ENCODE data around the gene C1orf35. TPM values are rescaled to one million over a fixed set of nuclear protein-coding genes. Genes with fewer than 3 reads are reported as not detected.

C1orf35 gene
- total and polyA plus RNA-seq, 2 of the 4 experiments (the other 2 are of a cell fraction) = 4.3 to 13.0 TPM

DNA sequence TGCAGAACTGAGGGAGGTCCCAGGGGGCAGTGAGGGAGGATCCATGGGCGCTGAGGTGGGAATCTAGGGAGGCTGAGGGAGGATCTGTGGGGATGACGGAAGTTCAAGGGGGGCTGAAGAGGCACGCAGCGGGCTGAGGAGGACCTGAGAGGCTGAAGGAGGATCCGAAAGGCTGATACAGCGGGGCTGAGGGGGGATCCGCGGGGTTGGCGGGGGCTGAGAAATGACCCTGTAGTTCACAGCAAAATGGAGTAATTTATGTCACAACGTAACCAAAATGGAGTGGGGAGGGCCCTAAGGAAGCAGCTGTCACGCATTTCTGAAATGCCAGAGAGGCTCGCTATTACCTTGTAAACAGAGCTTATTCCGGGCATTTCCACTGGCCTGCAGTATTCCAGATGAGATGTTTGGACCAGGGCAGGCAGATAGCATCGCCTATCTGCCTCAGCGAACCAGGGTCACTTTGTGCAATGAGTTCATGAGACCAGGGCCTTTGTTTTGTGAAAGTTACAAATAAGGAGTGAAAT, 6.9 kb upstream of the C1orf35 start:
- peak overlapping the region; percentile 63 for H3K23ac ChIP-seq (ENCODE audit: low read depth, low read length)
- no peaks in the 10 kb centered on the region for H3K9me3 ChIP-seq (ENCODE audit: control insufficient read depth, insufficient read depth, low read length)
- WGBS, 2 experiments (ENCODE audit: extremely low coverage in 2 of 2, insufficient read length in 1 of 2) = 36% methylated on average over 9 of the region's 15 CpGs; no CpG with 5 or more reads in 1 of the 2 experiments
- no peak for TF ChIP-seq MXI1 (IDR thresholded peaks at IDR 0.05; ENCODE audit: borderline replicate concordance, low read depth, low read length)
- TF ChIP-seq RCOR1 (IDR thresholded peaks at IDR 0.05; ENCODE audit: insufficient replicate concordance, low read length) = no peak
- no peak for TF ChIP-seq CHD1 (IDR thresholded peaks at IDR 0.05; ENCODE audit: low read depth, low read length)
- no peak for TF ChIP-seq MAFK (IDR thresholded peaks at IDR 0.05; ENCODE audit: low read depth, low read length)
- TF ChIP-seq SMC3 (IDR thresholded peaks at IDR 0.05; ENCODE audit: low read depth, low read length) = no peak
- no peak; the same call in 1 of the 2 replicates for TF ChIP-seq MAZ (IDR thresholded peaks at IDR 0.05; ENCODE audit: borderline replicate concordance, low read depth, low read length)
- no peak for TF ChIP-seq USF2 (IDR thresholded peaks at IDR 0.05; ENCODE audit: low read depth, low read length)
- TF ChIP-seq RAD21 (IDR thresholded peaks at IDR 0.05; ENCODE audit: low read length) = no peak
- TF ChIP-seq FOS (IDR thresholded peaks at IDR 0.05; ENCODE audit: low read depth, low read length) = no peak
- no peak for TF ChIP-seq BHLHE40 (IDR thresholded peaks at IDR 0.05; ENCODE audit: low read depth, low read length)
- TF ChIP-seq, protein P1, sequence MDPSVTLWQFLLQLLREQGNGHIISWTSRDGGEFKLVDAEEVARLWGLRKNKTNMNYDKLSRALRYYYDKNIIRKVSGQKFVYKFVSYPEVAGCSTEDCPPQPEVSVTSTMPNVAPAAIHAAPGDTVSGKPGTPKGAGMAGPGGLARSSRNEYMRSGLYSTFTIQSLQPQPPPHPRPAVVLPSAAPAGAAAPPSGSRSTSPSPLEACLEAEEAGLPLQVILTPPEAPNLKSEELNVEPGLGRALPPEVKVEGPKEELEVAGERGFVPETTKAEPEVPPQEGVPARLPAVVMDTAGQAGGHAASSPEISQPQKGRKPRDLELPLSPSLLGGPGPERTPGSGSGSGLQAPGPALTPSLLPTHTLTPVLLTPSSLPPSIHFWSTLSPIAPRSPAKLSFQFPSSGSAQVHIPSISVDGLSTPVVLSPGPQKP (IDR thresholded peaks at IDR 0.05; ENCODE audit: borderline replicate concordance, low read depth, low read length) = no peak
- no peak for TF ChIP-seq CTCF (conservative IDR thresholded peaks at IDR 0.05; ENCODE audit: low read depth, low read length)
- no peak for TF ChIP-seq RFX5 (IDR thresholded peaks at IDR 0.05; ENCODE audit: low read depth, low read length)
- no peak for TF ChIP-seq CEBPB (IDR thresholded peaks at IDR 0.05; ENCODE audit: low read depth, low read length)
- 0 out of 2 replicates have a peak overlapping the region, but pooled peaks have one; percentile 22 for H3K56ac ChIP-seq (ENCODE audit: extremely low read depth, insufficient read depth, low read length)
- peak overlapping the region; percentile 60 for H3K9ac ChIP-seq (ENCODE audit: low read depth, low read length)
- H2BK15ac ChIP-seq (ENCODE audit: low read depth, low read length) = no peak overlapping the region
- intact Hi-C loops (cut with micrococcal nuclease) (no loop called here), in situ Hi-C loops (cut with MboI; ENCODE audit: low sequenced_read_pairs) (no loop called here), dilution Hi-C loops (cut with HindIII; ENCODE audit: low sequenced_read_pairs, unreplicated experiment) (no loop called here)
- no peaks in the 10 kb centered on the region for H4K20me1 ChIP-seq (ENCODE audit: insufficient read depth, low read length)
- H3K27me3 ChIP-seq (ENCODE audit: control insufficient read depth, insufficient read depth, low read length) = no peaks in the 10 kb centered on the region
- peak overlapping the region; percentile 98 for H2AFZ ChIP-seq (replicated peaks; ENCODE audit: low read length, poor library complexity)
- H3K4me3 ChIP-seq (ENCODE audit: insufficient read depth, low read depth, low read length) = peak overlapping the region; percentile 86
- H3K27ac ChIP-seq (ENCODE audit: insufficient read depth, low read length) = peak overlapping the region; percentile 55
- peak overlapping the region; percentile 81 for H3K14ac ChIP-seq (replicated peaks; ENCODE audit: low read depth, low read length)
- H3K4me2 ChIP-seq (ENCODE audit: low read depth, low read length) = peak overlapping the region; percentile 72
- no peak overlapping the region; the same call in 1 of the 2 replicates for H3K18ac ChIP-seq (ENCODE audit: low read depth, low read length)
- ChIA-PET POLR2A (ENCODE audit: unreplicated experiment) (no interaction called here), CTCF (interaction anchor here (1.1 kb wide), 1 partner anchor 10 kb away, joined by 3 read pairs; no protein-coding TSS in a partner anchor)
- ATAC-seq (ENCODE audit: low read depth) (peak; percentile 23), DNase-seq (peak; percentile 49)
- peak overlapping the region; percentile 94 for H2AK9ac ChIP-seq (replicated peaks; ENCODE audit: low read depth, low read length, poor library complexity)
- H3K36me3 ChIP-seq (ENCODE audit: control insufficient read depth, insufficient read depth, low read length) = peaks cover 13% of the 10 kb centered on the region
- 0 out of 2 replicates have a peak overlapping the region, but pooled peaks have one; percentile 39 for H4K5ac ChIP-seq (ENCODE audit: low read depth, low read length)
- no peaks in the 10 kb centered on the region for H3K9me1 ChIP-seq (ENCODE audit: insufficient read depth, low read length)
- no peak overlapping the region for H2BK20ac ChIP-seq (ENCODE audit: low read depth, low read length)
- H4K91ac ChIP-seq (ENCODE audit: insufficient read depth, low read depth, low read length) = peak overlapping the region; percentile 34; the same call in 1 of the 2 replicates
- peaks cover 11 to 34% of the 10 kb centered on the region in 2 experiments; a peak in 3 of 4 replicates for H3K79me1 ChIP-seq (ENCODE audit: low read depth in 1 of 2, low read length in 2 of 2)
- peak overlapping the region; percentile 43; the same call in 1 of the 2 replicates for H2BK120ac ChIP-seq (ENCODE audit: low read depth, low read length)
- no TSS peak for BruUV-seq (replicated peaks)
- peak overlapping the region; percentile 60 for H2BK5ac ChIP-seq (ENCODE audit: low read depth, low read length, poor library complexity, severe bottlenecking)
- H3K4me1 ChIP-seq (ENCODE audit: control insufficient read depth, insufficient read depth, low read length) = peaks cover 3% of the 10 kb centered on the region
- H2AK5ac ChIP-seq (ENCODE audit: low read depth, low read length) = peak overlapping the region; percentile 55; the same call in 1 of the 2 replicates
- peak overlapping the region in 1 of 2 experiments; percentile 54; a peak in 2 of 4 replicates for H4K8ac ChIP-seq (ENCODE audit: low read depth in 2 of 2, low read length in 2 of 2)
- H3K4ac ChIP-seq (ENCODE audit: low read depth, low read length) = peak overlapping the region; percentile 80

All from IMR-90 (cell line).